ENCODE measurements around the gene FHIT.

The FHIT gene

GRCh38 chr3:61136191-61136590 is 115.1 kb downstream of the FHIT start:
- TF ChIP-seq, protein P1, sequence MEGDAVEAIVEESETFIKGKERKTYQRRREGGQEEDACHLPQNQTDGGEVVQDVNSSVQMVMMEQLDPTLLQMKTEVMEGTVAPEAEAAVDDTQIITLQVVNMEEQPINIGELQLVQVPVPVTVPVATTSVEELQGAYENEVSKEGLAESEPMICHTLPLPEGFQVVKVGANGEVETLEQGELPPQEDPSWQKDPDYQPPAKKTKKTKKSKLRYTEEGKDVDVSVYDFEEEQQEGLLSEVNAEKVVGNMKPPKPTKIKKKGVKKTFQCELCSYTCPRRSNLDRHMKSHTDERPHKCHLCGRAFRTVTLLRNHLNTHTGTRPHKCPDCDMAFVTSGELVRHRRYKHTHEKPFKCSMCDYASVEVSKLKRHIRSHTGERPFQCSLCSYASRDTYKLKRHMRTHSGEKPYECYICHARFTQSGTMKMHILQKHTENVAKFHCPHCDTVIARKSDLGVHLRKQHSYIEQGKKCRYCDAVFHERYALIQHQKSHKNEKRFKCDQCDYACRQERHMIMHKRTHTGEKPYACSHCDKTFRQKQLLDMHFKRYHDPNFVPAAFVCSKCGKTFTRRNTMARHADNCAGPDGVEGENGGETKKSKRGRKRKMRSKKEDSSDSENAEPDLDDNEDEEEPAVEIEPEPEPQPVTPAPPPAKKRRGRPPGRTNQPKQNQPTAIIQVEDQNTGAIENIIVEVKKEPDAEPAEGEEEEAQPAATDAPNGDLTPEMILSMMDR (conservative IDR thresholded peaks at IDR 0.05; ENCODE audit: low read depth, low read length), result no peak
- H3K4me3 ChIP-seq (ENCODE audit: low read depth, low read length), result no peak overlapping the region
- DNase-seq (ENCODE audit: low read depth), result no peak

DNA sequence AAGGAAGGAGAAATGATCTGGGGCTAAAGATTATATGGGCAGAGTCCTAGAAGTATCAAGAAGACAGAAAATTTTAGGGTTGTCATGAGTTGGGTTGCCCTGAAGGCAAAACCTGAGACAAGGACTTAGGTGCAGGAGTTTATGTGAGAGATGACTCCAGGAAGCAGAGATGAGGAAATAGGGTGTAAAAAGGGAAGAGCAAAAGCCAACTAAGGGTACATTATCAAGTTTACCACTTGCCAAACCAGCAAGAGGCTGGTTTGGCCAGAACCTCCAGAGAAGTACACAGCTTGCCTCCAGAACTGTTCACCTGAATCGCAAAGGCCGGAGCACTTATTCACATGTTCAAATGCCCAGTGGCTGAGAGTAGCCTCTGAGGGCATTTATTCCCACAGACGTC is 116.7 kb downstream of the FHIT start:
- TF ChIP-seq, protein P1 (conservative IDR thresholded peaks at IDR 0.05; ENCODE audit: low read depth, low read length), result no peak
- H3K4me3 ChIP-seq (ENCODE audit: low read depth, low read length), result no peak overlapping the region
- no peak for DNase-seq (ENCODE audit: low read depth)

DNA sequence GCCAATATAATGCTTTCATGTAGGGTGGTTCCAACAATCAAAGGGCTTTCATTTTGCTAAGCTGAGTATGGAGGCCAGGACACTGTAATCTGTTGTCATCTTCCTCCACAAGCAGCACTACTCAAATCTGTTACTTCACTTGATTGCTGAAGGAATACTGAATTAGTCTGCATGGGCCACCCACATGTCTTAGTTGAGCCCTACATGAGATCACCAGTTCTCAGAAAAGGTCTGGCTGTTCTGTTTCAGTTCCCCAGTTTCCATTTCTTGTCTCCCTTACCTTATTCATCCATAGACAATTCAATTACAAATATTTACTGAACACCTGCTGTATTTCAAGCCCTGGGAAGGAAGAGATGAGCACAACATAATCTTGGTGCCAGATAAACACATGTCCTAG is 119.2 kb downstream of the FHIT start:
- TF ChIP-seq, protein P1 (conservative IDR thresholded peaks at IDR 0.05; ENCODE audit: low read depth, low read length), result no peak
- DNase-seq (ENCODE audit: low read depth), result no peak
- no peak overlapping the region for H3K4me3 ChIP-seq (ENCODE audit: low read depth, low read length)

DNA sequence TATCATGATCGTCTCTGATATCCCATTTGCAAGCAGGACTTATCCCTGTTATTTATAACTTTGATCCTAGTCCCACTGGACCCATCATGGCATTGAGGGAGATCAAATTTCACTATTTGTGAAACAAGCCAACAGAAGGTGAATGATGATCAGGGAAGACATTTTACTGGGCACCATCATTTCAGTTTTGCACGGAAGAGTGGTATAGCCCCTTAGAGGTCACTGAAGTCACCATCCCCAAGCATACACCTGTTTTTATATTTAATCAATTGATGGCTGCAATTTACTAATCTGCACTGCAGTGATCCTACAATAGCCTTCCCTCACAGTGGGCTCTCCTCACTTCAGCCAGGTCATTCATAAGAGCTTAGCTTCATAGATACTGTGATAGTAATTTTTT is 132.4 kb downstream of the FHIT start:
- TF ChIP-seq, protein P1 (conservative IDR thresholded peaks at IDR 0.05; ENCODE audit: low read depth, low read length), result no peak
- no peak overlapping the region for H3K4me3 ChIP-seq (ENCODE audit: low read depth, low read length)
- DNase-seq (ENCODE audit: low read depth), result no peak

- H3K4me3 ChIP-seq (ENCODE audit: low read depth, low read length), result no peak overlapping the region
- TF ChIP-seq, protein P1 (conservative IDR thresholded peaks at IDR 0.05; ENCODE audit: low read depth, low read length), result no peak
- DNase-seq (ENCODE audit: low read depth), result no peak
Measured at GRCh38 chr3:61117045-61117898, 134.0 kb downstream of the FHIT start.

DNA sequence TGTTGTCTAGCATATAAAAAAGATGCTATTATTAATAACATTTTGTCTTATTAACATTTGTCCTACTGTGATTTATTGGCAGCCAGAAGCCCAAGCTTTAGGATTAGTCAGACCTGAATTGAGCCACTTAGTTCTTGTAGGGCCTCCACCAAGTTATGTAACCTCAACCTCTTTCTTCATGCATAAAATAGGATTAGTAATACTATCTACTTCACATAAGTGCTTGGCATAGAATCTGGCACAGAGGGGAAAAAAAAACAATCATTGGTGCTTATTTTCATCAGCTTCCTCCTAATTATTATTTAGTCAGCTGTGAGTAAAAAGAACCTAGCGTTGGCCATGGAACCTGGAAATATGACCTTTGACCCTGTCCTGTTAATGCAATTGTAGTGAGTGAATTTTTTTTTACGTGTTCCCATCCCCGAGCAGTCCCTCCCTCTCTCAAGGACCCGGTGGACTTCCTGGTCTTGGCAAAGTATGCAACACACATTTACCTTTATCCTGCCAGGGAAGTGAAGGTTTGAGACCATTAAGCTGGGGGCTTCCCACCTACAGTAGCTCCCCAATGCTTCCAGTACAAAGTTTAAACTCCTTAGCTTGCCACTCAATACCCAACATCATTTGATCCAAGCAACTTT is 136.8 kb downstream of the FHIT start:
- peak; percentile 1 for DNase-seq (ENCODE audit: low read depth)
- H3K4me3 ChIP-seq (ENCODE audit: low read depth, low read length), result no peak overlapping the region
- TF ChIP-seq, protein P1 (conservative IDR thresholded peaks at IDR 0.05; ENCODE audit: low read depth, low read length), result no peak
